WTC11 (cell line): ENCODE results near the gene TXNRD2. TPM values are rescaled to one million over a fixed set of nuclear protein-coding genes. Genes with fewer than 3 reads are reported as not detected.

Experiments used
- ATAC-seq: fragments of 200-7000 bp; cut with Tn5 transposase; 2 replicates; pipeline ENCODE4 v1.10.0; 2021; ENCODE audit warnings: mild to moderate bottlenecking, moderate library complexity
- CTCF ChIA-PET: fragments of 300-600 bp; sonication (Branson Sonifier 250); formaldehyde crosslinking; loops from one replicate; lab custom pipeline; 2021; ENCODE audit warnings: antibody characterized with exemption; lab: Charles Lee
- POLR2A ChIA-PET: fragments of 350-600 bp; sonication (Branson Sonifier 250); formaldehyde crosslinking; loops from one replicate; lab custom pipeline; 2021; ENCODE audit warnings: antibody characterized with exemption; lab: Charles Lee
- DNase-seq: peaks from one replicate; pipeline ENCODE4 v3.0.0; 2021; ENCODE audit warnings: low spot score
- H3K27ac Mint-ChIP-seq: 2 replicates; pipeline ENCODE4 v1.8.0; 2021; ENCODE audit warnings: mixed read lengths
- H3K27me3 Mint-ChIP-seq: 2 replicates; pipeline ENCODE4 v1.8.0; 2021; ENCODE audit warnings: low read depth, mild to moderate bottlenecking, moderate library complexity, mixed read lengths
- H3K36me3 Mint-ChIP-seq: 2 replicates; pipeline ENCODE4 v1.8.0; 2021; ENCODE audit warnings: mixed read lengths
- H3K4me1 Mint-ChIP-seq: 2 replicates; pipeline ENCODE4 v1.8.0; 2022; ENCODE audit warnings: mixed read lengths
- H3K4me3 Mint-ChIP-seq: 2 replicates; pipeline ENCODE4 v1.8.0; 2021; ENCODE audit warnings: mild to moderate bottlenecking, moderate library complexity, mixed read lengths
- H3K9me3 Mint-ChIP-seq: 2 replicates; pipeline ENCODE4 v1.8.0; 2021; ENCODE audit warnings: mixed read lengths
- CREB1 ChIP-seq: sonication (generic); formaldehyde crosslinking; IDR thresholded peaks from 2 replicates; pipeline ENCODE4 v1.8.0; 2023; ENCODE audit warnings: mild to moderate bottlenecking, missing genetic modification reagents
- ESRRA ChIP-seq: sonication (generic); formaldehyde crosslinking; IDR thresholded peaks from 2 replicates; pipeline ENCODE4 v1.8.1; 2022; ENCODE audit warnings: mild to moderate bottlenecking, missing genetic modification reagents, borderline replicate concordance
- IRF2 ChIP-seq: sonication (generic); formaldehyde crosslinking; IDR thresholded peaks from 2 replicates; pipeline ENCODE4 v1.8.0; 2022; ENCODE audit warnings: low read depth, missing genetic modification reagents, borderline replicate concordance
- MXD4 ChIP-seq: fragments of 250-450 bp; sonication (Bioruptor Pico); IDR thresholded peaks from 2 replicates; pipeline ENCODE4 v1.8.0; 2021; ENCODE audit warnings: mild to moderate bottlenecking, moderate library complexity, borderline replicate concordance
- NFE2L1 ChIP-seq: sonication (generic); formaldehyde crosslinking; IDR thresholded peaks from 2 replicates; pipeline ENCODE4 v1.8.1; 2023; ENCODE audit warnings: missing genetic modification reagents
- NFYB ChIP-seq: sonication (generic); formaldehyde crosslinking; conservative IDR thresholded peaks from 2 replicates; pipeline ENCODE4 v1.8.0; 2022; ENCODE audit warnings: low read depth, missing genetic modification reagents
- NR1H2 ChIP-seq: sonication (generic); formaldehyde crosslinking; IDR thresholded peaks from 2 replicates; pipeline ENCODE4 v1.9.0; 2021; ENCODE audit warnings: mild to moderate bottlenecking, moderate library complexity, missing genetic modification reagents
- ZNF138 ChIP-seq: sonication (generic); formaldehyde crosslinking; conservative IDR thresholded peaks from 2 replicates; pipeline ENCODE4 v1.8.1; 2022; ENCODE audit warnings: mild to moderate bottlenecking, moderate library complexity, missing genetic modification reagents
- ZNF396 ChIP-seq: fragments of 250-450 bp; sonication (Bioruptor Pico); IDR thresholded peaks from 2 replicates; pipeline ENCODE4 v1.8.0; 2021; ENCODE audit warnings: mild to moderate bottlenecking, moderate library complexity, borderline replicate concordance
- total RNA-seq: library from RNA; stranded (reverse); gene quantifications from 3 replicates; pipeline ENCODE4 v1.2.3, GENCODE V29; 2021
- TF ChIP-seq, protein P1 (sequence below): sonication (generic); formaldehyde crosslinking; IDR thresholded peaks from 2 replicates; pipeline ENCODE4 v1.8.0; 2022; ENCODE audit warnings: missing genetic modification reagents
- TF ChIP-seq, protein P2 (sequence below): fragments of 250-450 bp; sonication (Bioruptor Pico); IDR thresholded peaks from 2 replicates; pipeline ENCODE4 v1.8.0; 2021; ENCODE audit warnings: mild to moderate bottlenecking
- TF ChIP-seq, protein P3 (sequence below): sonication (generic); formaldehyde crosslinking; IDR thresholded peaks from 2 replicates; pipeline ENCODE4 v1.8.0; 2022; ENCODE audit warnings: mild to moderate bottlenecking, missing genetic modification reagents
- TF ChIP-seq, protein P4 (sequence below): sonication (generic); formaldehyde crosslinking; IDR thresholded peaks from 2 replicates; pipeline ENCODE4 v1.8.1; 2023; ENCODE audit warnings: mild to moderate bottlenecking, missing genetic modification reagents, moderate library complexity
- TF ChIP-seq, protein P5 (sequence below): sonication (generic); formaldehyde crosslinking; conservative IDR thresholded peaks from 2 replicates; pipeline ENCODE4 v1.8.1; 2023; ENCODE audit warnings: mild to moderate bottlenecking, low read depth, missing genetic modification reagents, moderate library complexity
- TF ChIP-seq, protein P6 (sequence below): sonication (generic); formaldehyde crosslinking; IDR thresholded peaks from 2 replicates; pipeline ENCODE4 v1.8.0; 2023; ENCODE audit warnings: mild to moderate bottlenecking, missing genetic modification reagents

TXNRD2 gene
- total RNA-seq, 1 experiment from 2014 or later, result 15.9 TPM

DNA sequence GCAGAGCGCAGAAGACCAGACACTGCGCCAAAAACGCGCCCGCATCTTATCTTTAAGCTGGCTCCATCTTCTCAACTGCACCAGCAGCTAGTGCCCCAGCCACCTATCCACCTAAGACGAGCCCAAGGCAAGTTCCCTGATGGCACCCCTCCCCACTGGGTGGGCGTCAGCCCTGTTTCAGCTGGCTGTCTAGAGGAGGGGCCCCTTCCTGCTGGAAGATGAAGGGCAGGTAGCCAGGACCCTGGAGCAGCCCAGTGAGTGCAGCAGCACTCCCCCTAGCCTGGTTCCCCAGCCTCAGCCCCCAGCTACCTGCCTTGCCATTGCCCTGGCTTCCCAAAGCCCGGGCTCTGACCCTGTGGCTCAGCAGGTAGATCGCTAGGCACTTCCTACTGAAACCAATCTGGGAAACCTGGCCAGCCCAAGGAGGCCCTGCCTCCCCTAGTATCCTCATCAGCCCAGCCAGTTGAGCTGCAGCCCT is 46.8 kb upstream of the TXNRD2 start (continued):
- TF ChIP-seq, protein P1, sequence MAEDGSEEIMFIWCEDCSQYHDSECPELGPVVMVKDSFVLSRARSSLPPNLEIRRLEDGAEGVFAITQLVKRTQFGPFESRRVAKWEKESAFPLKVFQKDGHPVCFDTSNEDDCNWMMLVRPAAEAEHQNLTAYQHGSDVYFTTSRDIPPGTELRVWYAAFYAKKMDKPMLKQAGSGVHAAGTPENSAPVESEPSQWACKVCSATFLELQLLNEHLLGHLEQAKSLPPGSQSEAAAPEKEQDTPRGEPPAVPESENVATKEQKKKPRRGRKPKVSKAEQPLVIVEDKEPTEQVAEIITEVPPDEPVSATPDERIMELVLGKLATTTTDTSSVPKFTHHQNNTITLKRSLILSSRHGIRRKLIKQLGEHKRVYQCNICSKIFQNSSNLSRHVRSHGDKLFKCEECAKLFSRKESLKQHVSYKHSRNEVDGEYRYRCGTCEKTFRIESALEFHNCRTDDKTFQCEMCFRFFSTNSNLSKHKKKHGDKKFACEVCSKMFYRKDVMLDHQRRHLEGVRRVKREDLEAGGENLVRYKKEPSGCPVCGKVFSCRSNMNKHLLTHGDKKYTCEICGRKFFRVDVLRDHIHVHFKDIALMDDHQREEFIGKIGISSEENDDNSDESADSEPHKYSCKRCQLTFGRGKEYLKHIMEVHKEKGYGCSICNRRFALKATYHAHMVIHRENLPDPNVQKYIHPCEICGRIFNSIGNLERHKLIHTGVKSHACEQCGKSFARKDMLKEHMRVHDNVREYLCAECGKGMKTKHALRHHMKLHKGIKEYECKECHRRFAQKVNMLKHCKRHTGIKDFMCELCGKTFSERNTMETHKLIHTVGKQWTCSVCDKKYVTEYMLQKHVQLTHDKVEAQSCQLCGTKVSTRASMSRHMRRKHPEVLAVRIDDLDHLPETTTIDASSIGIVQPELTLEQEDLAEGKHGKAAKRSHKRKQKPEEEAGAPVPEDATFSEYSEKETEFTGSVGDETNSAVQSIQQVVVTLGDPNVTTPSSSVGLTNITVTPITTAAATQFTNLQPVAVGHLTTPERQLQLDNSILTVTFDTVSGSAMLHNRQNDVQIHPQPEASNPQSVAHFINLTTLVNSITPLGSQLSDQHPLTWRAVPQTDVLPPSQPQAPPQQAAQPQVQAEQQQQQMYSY (CRISPR knock-in tag), result no peak
- TF ChIP-seq ZNF396 (CRISPR knock-in tag) (no peak), IRF2 (CRISPR knock-in tag) (no peak), CREB1 (CRISPR knock-in tag) (no peak)
- TF ChIP-seq, protein P2, sequence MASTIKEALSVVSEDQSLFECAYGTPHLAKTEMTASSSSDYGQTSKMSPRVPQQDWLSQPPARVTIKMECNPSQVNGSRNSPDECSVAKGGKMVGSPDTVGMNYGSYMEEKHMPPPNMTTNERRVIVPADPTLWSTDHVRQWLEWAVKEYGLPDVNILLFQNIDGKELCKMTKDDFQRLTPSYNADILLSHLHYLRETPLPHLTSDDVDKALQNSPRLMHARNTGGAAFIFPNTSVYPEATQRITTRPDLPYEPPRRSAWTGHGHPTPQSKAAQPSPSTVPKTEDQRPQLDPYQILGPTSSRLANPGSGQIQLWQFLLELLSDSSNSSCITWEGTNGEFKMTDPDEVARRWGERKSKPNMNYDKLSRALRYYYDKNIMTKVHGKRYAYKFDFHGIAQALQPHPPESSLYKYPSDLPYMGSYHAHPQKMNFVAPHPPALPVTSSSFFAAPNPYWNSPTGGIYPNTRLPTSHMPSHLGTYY (CRISPR knock-in tag), result no peak
- TF ChIP-seq, protein P3, sequence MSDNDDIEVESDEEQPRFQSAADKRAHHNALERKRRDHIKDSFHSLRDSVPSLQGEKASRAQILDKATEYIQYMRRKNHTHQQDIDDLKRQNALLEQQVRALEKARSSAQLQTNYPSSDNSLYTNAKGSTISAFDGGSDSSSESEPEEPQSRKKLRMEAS (CRISPR knock-in tag), result no peak

DNA sequence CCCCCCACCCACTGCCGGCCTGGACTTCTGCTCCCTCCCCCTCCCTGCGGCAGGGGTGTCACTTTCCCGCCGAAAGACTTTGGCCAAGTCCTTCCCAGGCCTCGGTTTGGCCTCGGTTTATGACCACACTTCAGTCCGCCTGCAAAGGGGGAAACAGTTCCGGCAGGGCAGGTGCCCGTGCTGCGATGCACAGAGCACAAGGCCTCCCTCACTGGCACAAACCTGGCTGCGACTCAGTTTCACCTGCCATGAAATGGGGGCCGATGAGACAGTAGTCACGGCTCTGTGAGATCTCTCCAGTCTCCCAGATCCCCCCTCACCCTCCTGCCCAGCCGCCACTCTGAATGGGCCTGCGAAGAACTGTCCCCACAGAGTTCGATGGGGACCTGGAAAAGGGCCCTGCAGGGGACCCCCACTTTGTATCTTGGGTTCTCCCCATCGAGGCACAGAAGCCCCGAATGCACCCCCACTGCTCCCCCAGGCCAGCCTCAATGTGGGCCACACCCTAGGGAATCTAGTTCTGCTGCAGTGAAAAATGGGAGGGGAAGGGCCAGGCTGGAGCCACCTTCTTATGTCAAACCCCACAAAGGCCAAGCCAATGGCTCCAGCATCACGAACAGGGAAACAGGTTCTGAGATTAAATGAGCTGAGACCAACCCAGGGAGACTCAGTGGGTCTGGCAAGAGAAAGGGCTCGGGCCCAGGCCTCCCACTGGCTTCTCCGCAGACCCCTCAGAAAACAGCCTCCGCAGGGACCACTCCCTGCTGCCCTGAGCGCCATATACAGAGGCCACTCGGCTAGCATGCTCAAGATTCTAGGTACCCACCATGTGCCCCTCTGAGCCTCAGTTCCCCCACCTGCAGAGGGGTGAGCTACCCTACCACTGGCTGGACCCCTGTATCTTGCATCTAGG is 46.0 kb upstream of the TXNRD2 start:
- ATAC-seq (no peak; the same call in 1 of the 2 replicates), DNase-seq (no peak)
- Mint-ChIP-seq H3K36me3 (no peaks in the 10 kb centered on the region), H3K9me3 (no peaks in the 10 kb centered on the region), H3K27me3 (no peaks in the 10 kb centered on the region), H3K4me3 (peak overlapping the region; percentile 55), H3K27ac (no peak overlapping the region), H3K4me1 (peaks cover 5% of the 10 kb centered on the region; the same call in 1 of the 2 replicates)
- ChIA-PET POLR2A (no interaction called here), CTCF (interaction anchor here (0.6 to 3.3 kb wide), 10 partner anchors 11 to 268 kb away, joined by 3 to 23 read pairs (median 6); no protein-coding TSS in a partner anchor)
- TF ChIP-seq NFYB (CRISPR knock-in tag), result 0 out of 2 replicates have a peak, but pooled peaks have one; percentile 1
- TF ChIP-seq, protein P4, sequence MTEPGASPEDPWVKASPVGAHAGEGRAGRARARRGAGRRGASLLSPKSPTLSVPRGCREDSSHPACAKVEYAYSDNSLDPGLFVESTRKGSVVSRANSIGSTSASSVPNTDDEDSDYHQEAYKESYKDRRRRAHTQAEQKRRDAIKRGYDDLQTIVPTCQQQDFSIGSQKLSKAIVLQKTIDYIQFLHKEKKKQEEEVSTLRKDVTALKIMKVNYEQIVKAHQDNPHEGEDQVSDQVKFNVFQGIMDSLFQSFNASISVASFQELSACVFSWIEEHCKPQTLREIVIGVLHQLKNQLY (CRISPR knock-in tag), result no peak

DNA sequence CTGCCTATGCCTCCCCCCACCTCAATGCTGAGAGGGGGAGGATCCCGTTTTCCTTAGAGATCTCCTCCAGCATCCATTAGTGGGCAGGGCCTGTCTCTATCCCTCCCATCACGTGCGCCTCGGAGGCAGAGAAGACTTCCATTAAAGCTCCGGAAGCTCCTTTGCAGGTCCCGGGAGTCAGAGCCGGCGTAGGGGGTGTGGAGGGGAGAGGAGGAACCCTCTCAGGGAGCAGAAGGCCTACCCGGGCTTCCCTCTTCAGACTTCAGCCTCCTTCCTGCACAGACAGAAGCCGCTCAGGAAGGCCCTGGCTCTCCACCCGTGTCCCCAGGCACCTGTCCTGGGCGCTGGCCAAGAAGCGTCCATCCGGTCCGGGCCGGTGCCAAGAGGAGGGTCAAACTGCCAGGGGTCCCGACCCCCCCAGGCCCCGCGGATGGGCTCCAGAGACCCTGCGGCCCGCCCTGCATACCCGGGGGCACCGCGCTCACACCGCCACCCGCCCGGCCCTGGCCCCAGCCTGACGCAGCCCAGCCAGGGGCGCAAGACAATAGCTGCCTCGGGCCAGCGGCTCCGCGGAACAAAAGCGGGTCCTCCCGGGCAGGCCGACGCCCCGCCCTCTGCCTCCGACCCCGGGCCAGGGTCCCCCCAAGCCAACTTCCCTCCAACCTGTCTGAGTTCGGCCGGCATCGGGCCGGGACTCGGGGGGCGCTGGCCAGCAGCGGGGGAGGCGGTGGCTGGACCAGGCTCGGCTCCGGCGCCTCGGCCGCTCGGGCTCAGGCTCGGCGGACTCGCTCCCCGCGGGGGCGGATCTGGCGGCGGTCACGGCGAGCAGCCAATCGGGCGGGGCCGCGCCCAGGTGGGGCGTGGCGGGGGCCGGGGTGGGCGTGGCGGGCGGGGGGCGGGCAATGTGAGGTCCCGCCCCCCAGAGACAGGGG is 45.1 kb upstream of the TXNRD2 start:
- Mint-ChIP-seq H3K4me1 (peaks cover 5% of the 10 kb centered on the region; the same call in 1 of the 2 replicates), H3K9me3 (no peaks in the 10 kb centered on the region), H3K4me3 (peak overlapping the region; percentile 70), H3K27ac (no peak overlapping the region), H3K36me3 (no peaks in the 10 kb centered on the region), H3K27me3 (no peaks in the 10 kb centered on the region)
- ATAC-seq (peak; percentile 82), DNase-seq (peak; percentile 83)
- POLR2A ChIA-PET, result interaction anchor here (0.6 to 1.0 kb wide), 5 partner anchors 12 to 131 kb away, joined by 3 to 6 read pairs (median 4); no protein-coding TSS in a partner anchor
- CTCF ChIA-PET, result interaction anchor here (0.6 to 1.8 kb wide), 14 partner anchors 11 to 256 kb away, joined by 3 to 23 read pairs (median 4); no protein-coding TSS in a partner anchor
- TF ChIP-seq ESRRA (CRISPR knock-in tag) (peak; percentile 44; the same call in 1 of the 2 replicates), NR1H2 (CRISPR knock-in tag) (no peak), NFE2L1 (CRISPR knock-in tag) (no peak), ZNF138 (CRISPR knock-in tag) (no peak), MXD4 (CRISPR knock-in tag) (no peak)
- TF ChIP-seq, protein P4 (CRISPR knock-in tag), result no peak
- TF ChIP-seq, protein P5, sequence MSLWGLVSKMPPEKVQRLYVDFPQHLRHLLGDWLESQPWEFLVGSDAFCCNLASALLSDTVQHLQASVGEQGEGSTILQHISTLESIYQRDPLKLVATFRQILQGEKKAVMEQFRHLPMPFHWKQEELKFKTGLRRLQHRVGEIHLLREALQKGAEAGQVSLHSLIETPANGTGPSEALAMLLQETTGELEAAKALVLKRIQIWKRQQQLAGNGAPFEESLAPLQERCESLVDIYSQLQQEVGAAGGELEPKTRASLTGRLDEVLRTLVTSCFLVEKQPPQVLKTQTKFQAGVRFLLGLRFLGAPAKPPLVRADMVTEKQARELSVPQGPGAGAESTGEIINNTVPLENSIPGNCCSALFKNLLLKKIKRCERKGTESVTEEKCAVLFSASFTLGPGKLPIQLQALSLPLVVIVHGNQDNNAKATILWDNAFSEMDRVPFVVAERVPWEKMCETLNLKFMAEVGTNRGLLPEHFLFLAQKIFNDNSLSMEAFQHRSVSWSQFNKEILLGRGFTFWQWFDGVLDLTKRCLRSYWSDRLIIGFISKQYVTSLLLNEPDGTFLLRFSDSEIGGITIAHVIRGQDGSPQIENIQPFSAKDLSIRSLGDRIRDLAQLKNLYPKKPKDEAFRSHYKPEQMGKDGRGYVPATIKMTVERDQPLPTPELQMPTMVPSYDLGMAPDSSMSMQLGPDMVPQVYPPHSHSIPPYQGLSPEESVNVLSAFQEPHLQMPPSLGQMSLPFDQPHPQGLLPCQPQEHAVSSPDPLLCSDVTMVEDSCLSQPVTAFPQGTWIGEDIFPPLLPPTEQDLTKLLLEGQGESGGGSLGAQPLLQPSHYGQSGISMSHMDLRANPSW (CRISPR knock-in tag), result no peak
- TF ChIP-seq, protein P6, sequence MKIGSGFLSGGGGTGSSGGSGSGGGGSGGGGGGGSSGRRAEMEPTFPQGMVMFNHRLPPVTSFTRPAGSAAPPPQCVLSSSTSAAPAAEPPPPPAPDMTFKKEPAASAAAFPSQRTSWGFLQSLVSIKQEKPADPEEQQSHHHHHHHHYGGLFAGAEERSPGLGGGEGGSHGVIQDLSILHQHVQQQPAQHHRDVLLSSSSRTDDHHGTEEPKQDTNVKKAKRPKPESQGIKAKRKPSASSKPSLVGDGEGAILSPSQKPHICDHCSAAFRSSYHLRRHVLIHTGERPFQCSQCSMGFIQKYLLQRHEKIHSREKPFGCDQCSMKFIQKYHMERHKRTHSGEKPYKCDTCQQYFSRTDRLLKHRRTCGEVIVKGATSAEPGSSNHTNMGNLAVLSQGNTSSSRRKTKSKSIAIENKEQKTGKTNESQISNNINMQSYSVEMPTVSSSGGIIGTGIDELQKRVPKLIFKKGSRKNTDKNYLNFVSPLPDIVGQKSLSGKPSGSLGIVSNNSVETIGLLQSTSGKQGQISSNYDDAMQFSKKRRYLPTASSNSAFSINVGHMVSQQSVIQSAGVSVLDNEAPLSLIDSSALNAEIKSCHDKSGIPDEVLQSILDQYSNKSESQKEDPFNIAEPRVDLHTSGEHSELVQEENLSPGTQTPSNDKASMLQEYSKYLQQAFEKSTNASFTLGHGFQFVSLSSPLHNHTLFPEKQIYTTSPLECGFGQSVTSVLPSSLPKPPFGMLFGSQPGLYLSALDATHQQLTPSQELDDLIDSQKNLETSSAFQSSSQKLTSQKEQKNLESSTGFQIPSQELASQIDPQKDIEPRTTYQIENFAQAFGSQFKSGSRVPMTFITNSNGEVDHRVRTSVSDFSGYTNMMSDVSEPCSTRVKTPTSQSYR, result no peak
